Measurements from ENCODE around the gene UBQLN1. TPM values are rescaled to one million over a fixed set of nuclear protein-coding genes. Genes with fewer than 3 reads are reported as not detected.

UBQLN1 gene
- total and polyA plus RNA-seq, 2 donors from 2014 or later: 45.6 to 95.3 TPM

GRCh38 chr9:83662933-83663332 is 44.8 kb downstream of the UBQLN1 start:
- H3K27me3 ChIP-seq (ENCODE audit: control insufficient read depth, insufficient read depth, low read length): no peaks in the 10 kb centered on the region
- no peaks in the 10 kb centered on the region for H3K9me3 ChIP-seq (ENCODE audit: control insufficient read depth in 2 of 3, insufficient read depth in 1 of 3, low read length in 3 of 3)
- FAIRE-seq (no peak), DNase-seq (no peak)
- peaks cover 6 to 34% (median 16%) of the 10 kb centered on the region in 3 donors for H3K36me3 ChIP-seq (ENCODE audit: control insufficient read depth in 2 of 3, insufficient read depth in 3 of 3, low read length in 3 of 3)
- peaks cover 0 to 2% (median 0%) of the 10 kb centered on the region in 3 donors for H3K4me1 ChIP-seq (ENCODE audit: control insufficient read depth in 2 of 3, insufficient read depth in 2 of 3, low read depth in 1 of 3, low read length in 3 of 3)
- TF ChIP-seq CTCF (IDR thresholded peaks at IDR 0.05; ENCODE audit: borderline replicate concordance, extremely low read depth, insufficient read depth): no peak
- H3K9ac ChIP-seq (ENCODE audit: low read length in 3 of 3): no peak overlapping the region
- H3K4me3 ChIP-seq (ENCODE audit: low read length in 3 of 3): no peak overlapping the region
- H3K27ac ChIP-seq (ENCODE audit: low read depth in 2 of 2, low read length in 2 of 2): no peak overlapping the region
- intact Hi-C loops (cut with DNase I): no loop called here

GRCh38 chr9:83656952-83657351 is 50.8 kb downstream of the UBQLN1 start:
- Histone ChIP-seq H3K4me1 (ENCODE audit: control insufficient read depth in 2 of 3, insufficient read depth in 2 of 3, low read depth in 1 of 3, low read length in 3 of 3) (peaks cover 0 to 2% (median 0%) of the 10 kb centered on the region in 3 donors), H3K9me3 (ENCODE audit: control insufficient read depth in 2 of 3, insufficient read depth in 1 of 3, low read length in 3 of 3) (no peaks in the 10 kb centered on the region), H3K9ac (ENCODE audit: low read length in 3 of 3) (no peak overlapping the region), H3K27me3 (ENCODE audit: control insufficient read depth, insufficient read depth, low read length) (no peaks in the 10 kb centered on the region), H3K27ac (ENCODE audit: low read depth in 2 of 2, low read length in 2 of 2) (no peak overlapping the region), H3K4me3 (ENCODE audit: low read length in 3 of 3) (no peak overlapping the region), H3K36me3 (ENCODE audit: control insufficient read depth in 2 of 3, insufficient read depth in 3 of 3, low read length in 3 of 3) (peaks cover 9 to 35% (median 15%) of the 10 kb centered on the region in 3 donors)
- DNase-seq (no peak), FAIRE-seq (no peak)
- intact Hi-C loops (cut with DNase I): no loop called here
- no peak for TF ChIP-seq CTCF (IDR thresholded peaks at IDR 0.05; ENCODE audit: borderline replicate concordance, extremely low read depth, insufficient read depth)

DNA sequence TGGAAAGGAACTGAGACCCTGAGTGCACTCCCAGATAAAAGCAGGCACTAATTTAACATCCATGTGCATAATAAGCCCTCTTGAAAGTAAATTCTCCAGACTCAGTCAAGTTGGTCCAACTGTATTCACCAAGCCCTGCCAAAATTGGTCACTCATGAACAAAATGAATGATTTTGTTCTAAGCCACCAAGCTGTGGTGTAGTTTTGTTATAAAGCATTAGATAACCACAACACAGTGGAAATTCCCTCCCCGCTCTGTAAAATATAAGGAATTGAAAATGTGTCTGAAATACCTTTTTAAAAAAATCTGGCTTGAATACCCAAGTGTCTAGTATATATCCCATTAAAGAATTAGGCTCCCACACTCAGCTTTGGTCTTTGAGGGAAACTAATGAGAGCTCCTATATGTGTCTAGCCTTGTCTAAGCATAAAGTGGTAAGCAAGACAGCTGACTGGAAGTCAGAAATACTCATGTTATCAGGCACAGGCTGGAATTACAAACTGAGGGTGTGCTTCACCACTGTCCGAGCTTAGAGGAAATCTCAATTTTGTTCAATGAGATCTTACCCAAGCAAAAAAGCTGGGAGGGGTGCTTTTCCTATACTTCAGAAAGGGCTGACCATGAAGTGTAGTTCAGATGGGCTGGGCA is 51.6 kb downstream of the UBQLN1 start:
- TF ChIP-seq CTCF (IDR thresholded peaks at IDR 0.05; ENCODE audit: borderline replicate concordance, extremely low read depth, insufficient read depth): no peak
- H3K4me1 ChIP-seq (ENCODE audit: control insufficient read depth in 2 of 3, insufficient read depth in 2 of 3, low read depth in 1 of 3, low read length in 3 of 3): peaks cover 0 to 2% (median 0%) of the 10 kb centered on the region in 3 donors
- DNase-seq: no peak
- FAIRE-seq: no peak
- no peak overlapping the region for H3K27ac ChIP-seq (ENCODE audit: low read depth in 2 of 2, low read length in 2 of 2)
- intact Hi-C loops (cut with DNase I): no loop called here
- H3K36me3 ChIP-seq (ENCODE audit: control insufficient read depth in 2 of 3, insufficient read depth in 3 of 3, low read length in 3 of 3): peaks cover 9 to 35% (median 15%) of the 10 kb centered on the region in 3 donors
- no peaks in the 10 kb centered on the region for H3K9me3 ChIP-seq (ENCODE audit: control insufficient read depth in 2 of 3, insufficient read depth in 1 of 3, low read length in 3 of 3)
- H3K4me3 ChIP-seq (ENCODE audit: low read length in 3 of 3): no peak overlapping the region
- no peaks in the 10 kb centered on the region for H3K27me3 ChIP-seq (ENCODE audit: control insufficient read depth, insufficient read depth, low read length)
- no peak overlapping the region for H3K9ac ChIP-seq (ENCODE audit: low read length in 3 of 3)

Measured in kidney (tissue), 14 donors.